ENCODE data around the gene DCTN3. TPM values are rescaled to one million over a fixed set of nuclear protein-coding genes. Genes with fewer than 3 reads are reported as not detected.

DCTN3 gene
- total and polyA plus RNA-seq, 9 of the 15 experiments (the other 6 are each of a cell fraction or from before 2014, with no cell fraction given) = 11.0 to 51.0 (median 41.9) TPM

DNA sequence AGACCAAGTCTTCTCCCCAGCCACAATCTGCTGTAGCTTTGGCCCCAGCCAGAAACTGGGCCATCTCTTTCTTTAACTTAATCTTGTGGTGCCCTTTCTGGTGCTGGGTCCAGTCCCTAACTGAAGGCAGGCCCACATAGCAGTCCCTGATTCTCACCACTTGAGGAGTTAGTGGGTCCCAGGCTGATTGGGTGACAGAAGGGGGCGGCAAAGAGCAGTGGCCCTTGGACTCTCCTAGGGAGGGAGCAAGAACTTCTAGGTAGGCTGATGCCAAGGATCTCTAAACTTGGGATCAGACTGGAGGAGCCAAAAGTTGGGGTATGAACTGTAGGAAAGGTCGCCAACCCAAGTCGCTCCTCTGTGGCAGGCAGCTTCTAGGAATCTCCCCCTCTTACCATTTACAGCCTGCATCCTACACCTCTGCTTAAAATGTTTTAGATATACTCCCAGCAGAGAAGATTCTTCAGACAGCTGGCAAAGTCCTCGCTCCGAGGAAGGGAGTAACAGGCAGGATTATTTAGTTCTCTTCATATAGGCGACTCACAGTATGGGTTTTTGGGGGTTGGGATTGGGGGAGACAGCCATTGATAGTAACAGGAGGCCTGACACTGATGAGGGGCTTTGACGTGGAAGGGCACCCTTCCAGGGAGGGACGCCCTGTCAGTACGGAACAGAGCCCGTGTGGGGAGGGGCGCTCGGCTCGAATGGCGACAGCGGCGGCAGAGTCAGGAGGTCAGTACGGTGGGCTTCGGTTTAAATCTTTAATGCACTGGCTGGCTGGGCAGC is 44.2 kb upstream of the DCTN3 start (continued):
- no peak for TF ChIP-seq GTF2A2 (tag; IDR thresholded peaks at IDR 0.05)
- no peak for TF ChIP-seq ZNF174 (CRISPR knock-in tag; IDR thresholded peaks at IDR 0.05)
- no peak for TF ChIP-seq ZNF232 (CRISPR knock-in tag; IDR thresholded peaks at IDR 0.05)
- no peak for TF ChIP-seq POLR2AphosphoS2 (IDR thresholded peaks at IDR 0.05; ENCODE audit: low read length)
- TF ChIP-seq YBX1 (IDR thresholded peaks at IDR 0.05) = no peak
- no peak for TF ChIP-seq BCL6 (CRISPR knock-in tag; IDR thresholded peaks at IDR 0.05)
- no peak for TF ChIP-seq TGIF2 (CRISPR knock-in tag; IDR thresholded peaks at IDR 0.05)
- peak in 1 of 2 experiments; percentile 56; a peak in 2 of 4 replicates for TF ChIP-seq RAD21 (CRISPR knock-in tag; conservative IDR thresholded peaks at IDR 0.05 in 1 of 2, IDR thresholded peaks at IDR 0.05 in 1 of 2)
- TF ChIP-seq, protein P1, sequence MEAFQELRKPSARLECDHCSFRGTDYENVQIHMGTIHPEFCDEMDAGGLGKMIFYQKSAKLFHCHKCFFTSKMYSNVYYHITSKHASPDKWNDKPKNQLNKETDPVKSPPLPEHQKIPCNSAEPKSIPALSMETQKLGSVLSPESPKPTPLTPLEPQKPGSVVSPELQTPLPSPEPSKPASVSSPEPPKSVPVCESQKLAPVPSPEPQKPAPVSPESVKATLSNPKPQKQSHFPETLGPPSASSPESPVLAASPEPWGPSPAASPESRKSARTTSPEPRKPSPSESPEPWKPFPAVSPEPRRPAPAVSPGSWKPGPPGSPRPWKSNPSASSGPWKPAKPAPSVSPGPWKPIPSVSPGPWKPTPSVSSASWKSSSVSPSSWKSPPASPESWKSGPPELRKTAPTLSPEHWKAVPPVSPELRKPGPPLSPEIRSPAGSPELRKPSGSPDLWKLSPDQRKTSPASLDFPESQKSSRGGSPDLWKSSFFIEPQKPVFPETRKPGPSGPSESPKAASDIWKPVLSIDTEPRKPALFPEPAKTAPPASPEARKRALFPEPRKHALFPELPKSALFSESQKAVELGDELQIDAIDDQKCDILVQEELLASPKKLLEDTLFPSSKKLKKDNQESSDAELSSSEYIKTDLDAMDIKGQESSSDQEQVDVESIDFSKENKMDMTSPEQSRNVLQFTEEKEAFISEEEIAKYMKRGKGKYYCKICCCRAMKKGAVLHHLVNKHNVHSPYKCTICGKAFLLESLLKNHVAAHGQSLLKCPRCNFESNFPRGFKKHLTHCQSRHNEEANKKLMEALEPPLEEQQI (IDR thresholded peaks at IDR 0.05) = no peak
- TF ChIP-seq SMARCC2 (IDR thresholded peaks at IDR 0.05; ENCODE audit: low read depth) = 0 out of 2 replicates have a peak, but pooled peaks have one; percentile 45
- TF ChIP-seq SIX5 (IDR thresholded peaks at IDR 0.05; ENCODE audit: borderline replicate concordance in 1 of 2, insufficient read depth in 1 of 2, low read depth in 1 of 2, low read length in 2 of 2) = no peak
- no peak for TF ChIP-seq DDX20 (tag; IDR thresholded peaks at IDR 0.05; ENCODE audit: low read depth)
- TF ChIP-seq, protein P2, sequence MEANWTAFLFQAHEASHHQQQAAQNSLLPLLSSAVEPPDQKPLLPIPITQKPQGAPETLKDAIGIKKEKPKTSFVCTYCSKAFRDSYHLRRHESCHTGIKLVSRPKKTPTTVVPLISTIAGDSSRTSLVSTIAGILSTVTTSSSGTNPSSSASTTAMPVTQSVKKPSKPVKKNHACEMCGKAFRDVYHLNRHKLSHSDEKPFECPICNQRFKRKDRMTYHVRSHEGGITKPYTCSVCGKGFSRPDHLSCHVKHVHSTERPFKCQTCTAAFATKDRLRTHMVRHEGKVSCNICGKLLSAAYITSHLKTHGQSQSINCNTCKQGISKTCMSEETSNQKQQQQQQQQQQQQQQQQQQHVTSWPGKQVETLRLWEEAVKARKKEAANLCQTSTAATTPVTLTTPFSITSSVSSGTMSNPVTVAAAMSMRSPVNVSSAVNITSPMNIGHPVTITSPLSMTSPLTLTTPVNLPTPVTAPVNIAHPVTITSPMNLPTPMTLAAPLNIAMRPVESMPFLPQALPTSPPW (CRISPR knock-in tag; IDR thresholded peaks at IDR 0.05) = no peak
- TF ChIP-seq CREB1 (IDR thresholded peaks at IDR 0.05) = no peak
- TF ChIP-seq CREB1 (CRISPR knock-in tag; IDR thresholded peaks at IDR 0.05) = no peak

All from K562 (cell line).